Epithelial cell of umbilical artery (primary cell): ENCODE measurements around the gene ADARB2. TPM values are rescaled to one million over a fixed set of nuclear protein-coding genes. Genes with fewer than 3 reads are reported as not detected.

Experiments
- total RNA-seq: library from RNA; depleted of rRNA; stranded (reverse); fragments of >200 nt; gene quantifications from 2 replicates; pipeline ENCODE4 v1.2.3, GENCODE V29; 2014

The ADARB2 gene
- total RNA-seq = 0.32 and 0.61 TPM in 2 replicates

DNA sequence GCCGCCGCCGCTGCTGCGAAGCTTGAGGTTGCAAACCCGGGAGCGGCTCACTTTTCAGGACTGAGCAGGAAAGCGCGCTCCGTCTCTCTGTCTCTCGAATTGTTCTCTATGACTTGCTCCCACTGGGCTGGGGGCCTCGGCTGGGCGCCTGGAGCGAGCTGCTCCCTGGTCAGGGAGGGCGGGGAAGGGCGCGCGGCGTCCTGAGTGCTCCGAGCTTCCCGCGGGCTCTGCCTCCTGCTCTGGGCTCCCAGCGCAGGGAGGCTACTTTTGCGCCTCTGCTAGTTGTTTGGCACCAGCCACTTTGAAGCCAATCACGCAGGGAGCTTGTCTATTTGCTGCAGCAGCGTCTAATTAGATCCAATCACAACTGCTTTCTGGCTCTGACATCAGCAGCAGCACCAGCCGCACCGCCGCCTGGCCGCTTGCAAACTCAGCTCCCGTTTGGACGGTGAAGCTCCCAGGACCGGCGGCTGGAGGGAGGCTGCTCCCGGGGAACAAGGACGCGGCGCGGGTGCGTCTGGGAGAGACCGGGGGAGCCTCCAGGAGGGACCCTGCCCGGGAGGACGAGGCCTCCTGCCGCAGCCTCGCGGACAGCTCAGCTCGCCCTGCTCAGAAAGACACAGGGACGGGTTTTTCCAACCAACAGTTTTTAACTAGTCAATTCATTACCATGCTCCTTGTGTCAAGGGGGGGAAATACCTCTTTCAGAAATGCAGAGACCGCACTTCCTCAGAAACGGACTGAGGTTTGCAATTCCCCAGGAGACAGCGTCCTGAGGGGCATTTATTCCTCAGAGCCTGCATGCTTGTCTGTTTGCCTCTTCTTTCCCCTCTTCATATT lies at the start of gene ADARB2:
Gene ADARB2, minus strand, starts transcription at position 304 of the 840 bp plus-strand sequence.

